Pancreas (tissue), 10 donors: ENCODE data around the gene CAPG. TPM values are rescaled to one million over a fixed set of nuclear protein-coding genes. Genes with fewer than 3 reads are reported as not detected.

Source experiments
- ATAC-seq, 4 donors: fragments of 200-7000 bp; cut with Tn5 transposase; one replicate each; pipeline versions ENCODE4 v1.8.0 to v1.9.1; 2020; ENCODE audit warnings: mild to moderate bottlenecking in 4 of 4, moderate library complexity in 4 of 4
- DNase-seq, 6 donors: peaks; one replicate each; pipeline ENCODE4 v3.0.0-alpha.2; 2020
- FAIRE-seq: peaks from 2 replicates; lab custom pipeline; 2012; peaks lifted over from hg19 to GRCh38; lab: Jason Lieb, UNC
- H3K27ac ChIP-seq, 4 donors: fragments of 200-600 bp; sonication (generic); 1 replicate in 3 of 4; 2 replicates in 1 of 4; pipeline versions ENCODE4 v1.5.0 to v1.8.0; 2020
- H3K27me3 ChIP-seq, 4 donors: fragments of 200-600 bp; one replicate each; pipeline ENCODE4 v1.8.0; 2021
- H3K36me3 ChIP-seq, 3 donors: fragments of 200-600 bp; sonication (generic) in 1 of 3; one replicate each; pipeline versions ENCODE4 v1.5.0 to v1.8.0; 2020 to 2021
- H3K4me1 ChIP-seq, 3 donors: fragments of 200-600 bp; one replicate each; pipeline ENCODE4 v1.8.0; 2021
- H3K4me3 ChIP-seq, 4 donors: fragments of 200-600 bp; sonication (generic) in 2 of 4; one replicate each; pipeline versions ENCODE4 v1.5.0 to v1.8.0; 2020 to 2021
- H3K9me3 ChIP-seq, 4 donors: fragments of 200-600 bp; one replicate each; pipeline ENCODE4 v1.8.0; 2021
- WGBS, 2 donors: extraction: QIAGEN DNeasy Blood & Tissue Kit; methylation state at CpG; one replicate each; pipeline ENCODE4 v1.1.7; 2013; 5-methylcytosine and 5-hydroxymethylcytosine counted together
- intact Hi-C, 3 donors: fragments of 100-400 bp; cut with DNase I; formaldehyde crosslinking; loops; one replicate each; pipeline versions ENCODE4 v1.11.1 to v1.14.2; 2022
- polyA plus RNA-seq, 2 donors: library from polyadenylated mRNA; stranded (reverse); fragments of 200-250 nt; gene quantifications; one replicate each; pipeline ENCODE4 v1.2.3, GENCODE V29; 2013
- total RNA-seq, 6 donors: library from RNA; stranded (reverse); fragmentation: NEBNext Ultra II Directional in 4 of 6; extraction: Animal tissue kit (Norgen Biotek cat#: 25700) in 4 of 6; gene quantifications; one replicate each; pipeline versions ENCODE4 v1.2.1 to v1.2.4, GENCODE V29; 2021 to 2023
- TF ChIP-seq, protein P1 (sequence below), 4 donors: fragments of 200-600 bp; sonication (generic) in 3 of 4; IDR thresholded peaks; one replicate each; pipeline versions ENCODE4 v1.5.0 to v1.8.0; 2021; ENCODE audit warnings: antibody characterized with exemption in 4 of 4
- donor health status: healthy with polysubstance abuse.
- donor health status: DM: no; HTN: no; CAD: no; lungs with moderate emphysema.
- donor health status: DM: no; HTN: no; CAD: no.
- donor health status: control.
- donor health status: control.
- donor health status: Bipolar disorder and iron deficiency.
- donor health status: DM: yes; HTN: yes; CAD: no.
- donor health status: DM: no; HTN: no; CAD: no.
- donor health status: DM: no; HTN: no; CAD: no.
- donor health status: DM: yes; HTN: yes; CAD: no.

The CAPG gene
- total and polyA plus RNA-seq, 8 donors = 10.9 to 111 (median 37.5) TPM

DNA sequence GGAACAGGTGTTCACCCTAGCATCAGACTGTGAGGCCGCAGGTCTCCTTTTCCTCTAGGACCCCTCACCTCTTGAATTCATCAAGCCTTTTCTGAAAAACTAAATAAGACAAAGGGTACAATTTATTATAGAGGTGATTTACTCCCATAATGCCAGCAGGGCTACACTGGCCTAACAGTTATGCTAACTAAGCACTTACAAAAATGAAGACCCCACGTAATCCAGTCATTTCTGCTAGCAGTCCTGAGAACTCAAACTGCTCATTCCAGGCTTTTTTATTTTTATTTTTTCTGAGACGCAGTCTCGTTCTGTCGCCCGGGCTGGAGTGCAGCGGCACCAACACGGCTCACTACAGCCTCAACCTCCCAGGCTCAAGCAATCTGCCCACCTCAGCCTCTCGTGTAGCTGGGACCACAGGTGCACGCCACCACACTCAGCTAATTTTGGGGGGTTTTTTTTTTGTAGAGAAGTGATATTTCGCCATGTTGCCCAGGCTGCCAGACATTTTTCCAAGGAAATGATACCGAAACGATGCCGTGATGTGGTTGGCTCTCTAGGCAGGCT lies 14.2 kb downstream of the CAPG start:
- TF ChIP-seq, protein P1, sequence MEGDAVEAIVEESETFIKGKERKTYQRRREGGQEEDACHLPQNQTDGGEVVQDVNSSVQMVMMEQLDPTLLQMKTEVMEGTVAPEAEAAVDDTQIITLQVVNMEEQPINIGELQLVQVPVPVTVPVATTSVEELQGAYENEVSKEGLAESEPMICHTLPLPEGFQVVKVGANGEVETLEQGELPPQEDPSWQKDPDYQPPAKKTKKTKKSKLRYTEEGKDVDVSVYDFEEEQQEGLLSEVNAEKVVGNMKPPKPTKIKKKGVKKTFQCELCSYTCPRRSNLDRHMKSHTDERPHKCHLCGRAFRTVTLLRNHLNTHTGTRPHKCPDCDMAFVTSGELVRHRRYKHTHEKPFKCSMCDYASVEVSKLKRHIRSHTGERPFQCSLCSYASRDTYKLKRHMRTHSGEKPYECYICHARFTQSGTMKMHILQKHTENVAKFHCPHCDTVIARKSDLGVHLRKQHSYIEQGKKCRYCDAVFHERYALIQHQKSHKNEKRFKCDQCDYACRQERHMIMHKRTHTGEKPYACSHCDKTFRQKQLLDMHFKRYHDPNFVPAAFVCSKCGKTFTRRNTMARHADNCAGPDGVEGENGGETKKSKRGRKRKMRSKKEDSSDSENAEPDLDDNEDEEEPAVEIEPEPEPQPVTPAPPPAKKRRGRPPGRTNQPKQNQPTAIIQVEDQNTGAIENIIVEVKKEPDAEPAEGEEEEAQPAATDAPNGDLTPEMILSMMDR (IDR thresholded peaks at IDR 0.05) = no peak
- Histone ChIP-seq H3K9me3 (no peaks in the 10 kb centered on the region), H3K27ac (peak overlapping the region; percentile 4 to 75 (median 54)), H3K4me3 (no peak overlapping the region), H3K27me3 (no peaks in the 10 kb centered on the region), H3K4me1 (peaks cover 0 to 14% (median 5%) of the 10 kb centered on the region in 3 donors), H3K36me3 (no peaks in the 10 kb centered on the region)
- intact Hi-C loops = no loop called here
- ATAC-seq = no peak
- no peak for FAIRE-seq
- WGBS, 2 donors = 89 to 91% methylated on average over 14 of the region's 14 CpGs
- DNase-seq = no peak

GRCh38 chr2:85394976-85395375 lies 15.2 kb downstream of the CAPG start:
- intact Hi-C loops = no loop called here
- no peaks in the 10 kb centered on the region for H3K27me3 ChIP-seq
- no peaks in the 10 kb centered on the region for H3K36me3 ChIP-seq
- H3K4me1 ChIP-seq = peaks cover 0 to 14% (median 5%) of the 10 kb centered on the region in 3 donors
- no peaks in the 10 kb centered on the region for H3K9me3 ChIP-seq
- WGBS, 2 donors = 79 to 85% methylated on average over 6 of the region's 6 CpGs
- no peak for FAIRE-seq
- H3K4me3 ChIP-seq = no peak overlapping the region
- no peak overlapping the region for H3K27ac ChIP-seq
- no peak for ATAC-seq
- TF ChIP-seq, protein P1 (IDR thresholded peaks at IDR 0.05) = no peak
- no peak for DNase-seq

- Histone ChIP-seq H3K36me3 (no peaks in the 10 kb centered on the region), H3K27me3 (no peaks in the 10 kb centered on the region), H3K4me3 (no peak overlapping the region), H3K4me1 (peaks cover 0 to 14% (median 5%) of the 10 kb centered on the region in 3 donors), H3K9me3 (no peaks in the 10 kb centered on the region), H3K27ac (no peak overlapping the region)
- WGBS, 2 donors = 86 to 93% methylated on average over 4 of the region's 4 CpGs
- intact Hi-C loops = no loop called here
- TF ChIP-seq, protein P1 (IDR thresholded peaks at IDR 0.05) = no peak
- no peak for ATAC-seq
- no peak for FAIRE-seq
- DNase-seq = no peak
These were observed 15.9 kb downstream of the CAPG start for GRCh38 chr2:85394261-85394681.

- ATAC-seq (no peak), FAIRE-seq (no peak), DNase-seq (no peak)
- Histone ChIP-seq H3K9me3 (no peaks in the 10 kb centered on the region), H3K27ac (no peak overlapping the region), H3K4me3 (no peak overlapping the region), H3K27me3 (no peaks in the 10 kb centered on the region), H3K36me3 (no peaks in the 10 kb centered on the region), H3K4me1 (peaks cover 0 to 14% (median 5%) of the 10 kb centered on the region in 3 donors)
- TF ChIP-seq, protein P1 (IDR thresholded peaks at IDR 0.05) = no peak
- intact Hi-C loops = no loop called here
- WGBS, 2 donors = 93 to 96% methylated on average over 4 of the region's 4 CpGs
These were observed 16.3 kb downstream of the CAPG start for GRCh38 chr2:85393836-85394235.

GRCh38 chr2:85390941-85391669 lies 19.1 kb downstream of the CAPG start:
- intact Hi-C loops = no loop called here
- WGBS, 2 donors = 74 to 82% methylated on average over 11 of the region's 11 CpGs
- Histone ChIP-seq H3K4me3 (no peak overlapping the region), H3K4me1 (peaks cover 0 to 1% (median 0%) of the 10 kb centered on the region in 3 donors), H3K27ac (no peak overlapping the region), H3K36me3 (no peaks in the 10 kb centered on the region), H3K27me3 (no peaks in the 10 kb centered on the region), H3K9me3 (no peaks in the 10 kb centered on the region)
- TF ChIP-seq, protein P1 (IDR thresholded peaks at IDR 0.05) = peak; percentile 26 to 52 (median 36)
- FAIRE-seq = no peak
- DNase-seq = peak in 5 of 6 donors; percentile 46 to 86 (median 69)
- ATAC-seq = peak; percentile 66 to 86 (median 81)
